Stimulated activated CD8-positive, alpha-beta memory T cell treated with anti-CD3 and anti-CD28 coated beads, Interleukin-4, amount 100 ng/mL, for 4 hours (primary cell): ENCODE results near the gene ACE.

Experiments used
- DNase-seq, 2 donors: peaks; one replicate each; pipeline ENCODE4 v3.0.0-alpha.2; 2020; ENCODE audit warnings: low read depth in 2 of 2, low spot score in 1 of 2

Gene ACE

GRCh38 chr17:63474174-63474573, 2.7 kb upstream of the ACE start:
- DNase-seq: no peak

- DNase-seq: no peak
Measured at GRCh38 chr17:63474586-63475460, 2.0 kb upstream of the ACE start.

DNA sequence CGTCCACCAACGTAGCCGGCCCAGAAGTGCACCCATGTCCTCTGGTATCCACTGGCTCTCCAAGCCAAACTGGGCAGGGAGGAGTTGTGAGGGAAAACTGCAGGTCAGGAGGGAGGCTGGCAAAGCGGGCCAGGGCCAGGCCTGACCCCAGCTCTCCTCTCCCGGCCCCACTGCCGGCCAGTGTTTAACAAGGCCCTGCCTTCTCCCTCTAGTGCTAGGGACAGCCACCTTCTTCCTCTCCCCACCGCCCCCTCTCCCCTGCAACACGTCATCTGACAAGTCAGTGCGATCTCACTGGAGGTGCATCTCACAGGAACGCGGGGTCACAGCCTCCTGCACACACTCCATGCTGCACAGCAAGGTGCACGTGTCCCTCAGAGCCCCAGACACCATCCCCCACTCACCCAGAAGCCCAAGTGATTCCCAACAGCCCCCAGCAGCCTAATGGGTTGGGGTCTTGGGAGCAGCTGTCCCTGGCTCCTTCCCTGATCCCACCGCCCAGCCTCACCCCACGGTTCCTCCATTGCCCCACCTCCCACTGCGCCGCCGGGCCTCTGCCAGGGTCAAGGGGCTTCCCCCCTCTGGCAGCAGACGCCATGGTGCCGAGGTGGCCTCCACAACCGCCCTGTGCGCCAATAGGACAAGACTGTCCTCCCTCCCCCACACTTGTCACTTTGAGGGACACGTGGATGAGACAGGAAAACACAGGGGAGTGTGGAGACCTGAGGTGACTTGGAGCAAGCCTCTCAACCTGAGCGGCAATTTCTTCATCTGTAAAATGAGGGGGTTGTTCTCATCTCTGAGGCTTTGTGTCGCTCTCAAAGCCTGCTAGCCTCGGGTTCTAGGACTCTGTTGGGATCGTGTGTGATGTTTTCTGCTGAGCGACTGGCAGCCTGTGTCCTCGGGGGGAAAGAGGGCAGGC, 1.1 kb upstream of the ACE start:
- no peak for DNase-seq

DNA sequence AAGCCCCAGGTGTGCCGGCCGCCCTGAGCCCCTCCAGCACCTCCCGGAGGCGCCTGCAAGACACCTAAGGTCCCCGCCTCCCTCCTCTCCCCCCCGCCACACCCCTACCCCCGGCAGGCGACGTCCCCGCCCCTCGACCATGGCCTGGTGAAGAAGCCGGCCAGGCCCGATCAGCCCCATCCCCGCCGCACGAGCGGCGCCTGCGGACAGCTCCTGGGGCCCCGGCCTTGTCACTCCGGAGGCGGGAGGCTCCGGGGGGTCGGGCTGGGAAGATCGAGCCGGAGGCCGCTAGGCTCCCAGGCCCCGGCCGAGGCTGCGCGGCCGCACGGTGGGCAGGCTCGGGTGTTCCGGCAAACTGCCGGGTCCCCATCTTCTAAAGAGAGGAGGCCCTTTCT, 405 bp upstream of the ACE start:
- DNase-seq: no peak

GRCh38 chr17:63477480-63478440, 899 bp downstream of the ACE start:
- DNase-seq: no peak

DNA sequence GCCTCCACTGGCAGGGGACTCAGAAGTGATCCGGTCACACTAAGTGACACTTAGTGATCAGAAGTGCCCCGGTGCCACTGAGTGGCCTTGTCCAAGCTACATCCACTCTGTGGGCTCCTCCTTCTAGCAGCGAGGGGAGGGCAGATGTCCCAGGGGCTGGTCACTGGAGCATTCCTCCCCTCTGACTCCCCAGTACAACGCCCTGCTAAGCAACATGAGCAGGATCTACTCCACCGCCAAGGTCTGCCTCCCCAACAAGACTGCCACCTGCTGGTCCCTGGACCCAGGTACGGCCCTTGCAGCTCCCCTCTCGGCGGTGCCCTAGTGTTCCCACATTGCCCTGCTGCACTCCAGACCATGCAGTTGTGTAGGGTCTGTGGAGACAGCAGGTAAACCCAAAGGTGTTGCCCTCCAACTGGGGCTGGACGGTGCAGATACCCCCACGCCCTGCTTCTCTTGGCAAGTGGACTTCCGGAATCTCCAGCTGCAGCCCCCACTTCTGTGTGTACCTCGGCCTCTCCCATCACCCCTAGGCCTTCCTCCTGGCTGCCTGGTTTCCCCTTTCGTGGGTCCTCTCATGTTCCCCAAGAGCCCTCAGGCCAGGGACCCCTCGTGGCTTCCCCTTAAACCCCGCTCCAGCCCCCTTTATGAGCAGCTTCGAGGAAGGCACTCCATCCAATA, 2.1 kb downstream of the ACE start:
- peak; percentile 45 for DNase-seq

DNA sequence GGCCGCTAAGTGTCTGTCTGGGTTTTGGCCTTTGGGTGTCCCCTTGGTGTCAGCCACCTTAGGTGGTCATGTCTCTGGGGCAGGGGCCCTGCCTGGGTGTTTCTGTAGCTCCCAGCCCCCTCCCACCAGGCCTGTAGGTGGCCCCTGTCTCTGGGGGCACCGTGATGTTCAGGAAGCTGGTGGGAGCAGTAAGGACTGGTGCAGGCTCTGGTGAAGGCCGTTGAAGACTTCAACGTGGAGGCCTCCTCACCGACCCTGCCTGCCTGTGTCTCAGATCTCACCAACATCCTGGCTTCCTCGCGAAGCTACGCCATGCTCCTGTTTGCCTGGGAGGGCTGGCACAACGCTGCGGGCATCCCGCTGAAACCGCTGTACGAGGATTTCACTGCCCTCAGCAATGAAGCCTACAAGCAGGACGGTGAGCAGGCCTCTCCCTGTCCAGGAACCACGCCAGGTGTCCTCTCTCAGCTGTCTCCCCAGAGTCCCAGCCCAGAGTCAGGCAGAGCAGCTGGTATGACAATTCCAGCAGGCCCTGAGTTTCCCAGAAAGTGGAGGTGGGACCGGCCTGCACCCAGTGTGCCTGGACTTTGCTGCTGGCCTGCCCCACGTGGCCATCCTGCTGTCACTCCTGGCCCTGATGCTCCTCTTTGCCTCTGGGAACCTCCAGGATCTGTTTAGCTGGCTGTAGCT, 2.8 kb downstream of the ACE start:
- no peak for DNase-seq

GRCh38 chr17:63480192-63480784, 3.4 kb downstream of the ACE start:
- no peak for DNase-seq

DNA sequence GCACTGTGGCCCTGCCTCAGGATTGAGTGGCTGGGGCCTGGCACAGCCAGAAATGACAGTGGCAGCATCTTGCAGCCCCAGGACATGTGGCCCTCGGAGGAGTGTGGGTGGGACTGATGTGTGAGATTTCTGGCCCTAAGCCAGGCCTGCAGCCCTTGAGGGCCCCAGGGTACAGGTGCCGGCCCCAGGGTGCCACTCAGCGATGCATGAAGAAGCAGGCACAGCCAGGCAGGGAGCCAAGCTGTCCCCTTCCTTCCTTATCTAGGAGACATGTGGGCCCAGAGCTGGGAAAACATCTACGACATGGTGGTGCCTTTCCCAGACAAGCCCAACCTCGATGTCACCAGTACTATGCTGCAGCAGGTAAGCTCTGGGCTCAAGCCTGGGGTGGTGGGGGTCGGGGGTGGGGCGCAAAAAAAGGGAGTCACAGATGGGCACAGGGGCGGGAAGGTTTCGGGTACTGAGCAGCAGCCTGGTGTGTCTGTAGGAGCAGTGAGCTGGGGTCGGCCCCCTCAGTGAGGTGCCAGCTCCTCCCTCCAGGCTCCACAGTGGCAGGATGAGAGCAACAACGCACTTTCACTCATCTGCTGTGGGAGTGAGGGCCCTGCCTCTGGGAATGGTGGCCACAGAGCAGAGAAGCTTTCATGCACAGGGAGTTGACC, 4.1 kb downstream of the ACE start:
- no peak for DNase-seq

- DNase-seq: no peak
Measured at GRCh38 chr17:63481488-63481870, 4.6 kb downstream of the ACE start.

- no peak for DNase-seq
Measured at GRCh38 chr17:63482509-63482908, 5.6 kb downstream of the ACE start.

- DNase-seq: no peak
Measured at GRCh38 chr17:63483038-63483437, 6.2 kb downstream of the ACE start.

GRCh38 chr17:63483655-63484575, 7.1 kb downstream of the ACE start:
- DNase-seq: no peak

DNA sequence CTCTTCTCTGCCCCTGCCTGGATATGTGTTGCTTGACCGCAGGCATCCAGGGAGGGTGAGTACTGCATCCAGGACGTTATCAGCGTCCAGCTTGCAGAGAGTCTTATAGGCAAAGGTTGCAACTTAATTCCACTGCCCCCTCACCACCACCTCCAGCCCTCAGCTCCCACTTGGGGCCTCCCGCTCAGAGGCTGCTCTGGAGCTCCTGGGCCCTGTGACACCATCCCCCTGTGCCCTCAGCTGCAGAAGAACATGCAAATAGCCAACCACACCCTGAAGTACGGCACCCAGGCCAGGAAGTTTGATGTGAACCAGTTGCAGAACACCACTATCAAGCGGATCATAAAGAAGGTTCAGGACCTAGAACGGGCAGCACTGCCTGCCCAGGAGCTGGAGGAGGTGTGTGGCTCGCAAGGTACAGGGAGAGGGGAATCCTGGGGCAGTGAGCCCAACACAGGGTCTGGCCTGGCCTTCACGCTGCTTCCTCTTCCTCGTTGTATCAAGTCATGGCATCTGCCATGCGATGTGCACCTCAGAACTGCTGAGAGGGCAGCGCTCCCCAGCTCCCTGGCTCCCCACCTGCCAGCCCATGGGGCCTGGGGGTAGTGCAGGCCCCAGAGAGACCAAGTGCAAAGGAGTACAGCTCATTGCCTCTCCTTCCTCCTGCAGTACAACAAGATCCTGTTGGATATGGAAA, 9.6 kb downstream of the ACE start:
- DNase-seq: no peak

DNA sequence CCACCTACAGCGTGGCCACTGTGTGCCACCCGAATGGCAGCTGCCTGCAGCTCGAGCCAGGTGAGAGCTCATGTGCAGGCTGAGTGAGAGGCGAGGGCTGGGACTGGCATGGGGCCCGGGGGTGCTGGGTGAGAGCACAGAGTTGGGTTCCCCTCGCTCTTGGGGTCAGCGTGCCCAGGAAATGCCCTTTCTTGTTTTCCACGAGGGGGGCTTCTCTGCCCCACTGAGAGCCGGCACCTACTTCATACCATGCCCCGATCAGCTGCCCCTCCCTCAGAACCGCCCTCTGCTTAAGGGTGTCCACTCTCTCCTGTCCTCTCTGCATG, 10.1 kb downstream of the ACE start:
- DNase-seq: no peak

- DNase-seq: no peak
Measured at GRCh38 chr17:63488851-63489250, 12.0 kb downstream of the ACE start.

DNA sequence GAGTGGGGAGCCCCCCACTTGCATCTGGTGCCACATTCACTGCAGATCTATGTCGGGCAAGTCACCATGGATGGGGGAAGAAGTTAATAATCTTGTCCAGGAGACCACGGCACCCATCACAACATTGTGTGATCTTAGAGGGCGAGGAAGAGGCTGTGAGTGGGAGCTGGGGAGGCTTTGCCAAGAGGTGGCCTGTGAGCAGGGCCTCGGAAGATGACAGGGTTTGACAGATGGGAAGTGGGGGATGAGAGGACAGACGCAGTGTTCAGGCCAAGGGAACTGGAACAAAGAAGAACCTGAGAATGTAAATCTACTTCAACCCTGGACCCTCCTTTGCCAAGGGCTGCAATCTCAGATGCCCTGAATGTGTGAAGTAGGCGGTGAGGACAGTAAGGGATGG, 12.4 kb downstream of the ACE start:
- DNase-seq: no peak
